ENCODE measurements around the gene BICRA.

DNA sequence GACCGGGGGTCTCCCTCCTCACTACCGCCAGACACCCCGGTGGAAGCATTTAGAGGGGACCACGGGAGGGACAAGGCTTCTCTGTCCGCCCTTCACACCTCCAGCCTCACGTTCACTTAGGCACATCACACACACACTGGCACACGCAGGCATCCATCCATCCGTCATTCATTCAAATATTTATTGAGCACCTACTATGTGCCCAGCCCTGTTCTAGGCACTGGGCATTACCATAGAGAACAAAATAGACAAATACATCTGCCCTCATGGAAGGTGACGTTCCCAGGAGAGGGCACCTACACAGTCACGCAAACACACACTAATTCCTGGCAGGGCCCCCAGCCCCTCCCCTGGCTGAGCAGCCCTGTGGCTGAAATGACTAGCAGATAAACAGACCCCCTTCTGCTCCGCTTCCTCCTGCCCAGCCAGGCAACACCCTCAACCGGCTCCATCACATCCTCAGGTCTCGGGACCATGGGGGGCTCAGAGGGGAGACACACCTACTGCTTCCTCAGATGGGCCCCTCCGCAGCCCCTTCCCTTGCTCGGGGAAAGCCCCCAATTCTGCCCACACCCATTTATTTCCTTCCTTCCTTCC is 132.7 kb downstream of the BICRA start:
- TF ChIP-seq CTCF (IDR thresholded peaks at IDR 0.05) (no peak), POLR2A (IDR thresholded peaks at IDR 0.05) (no peak)

All from adrenal gland (tissue), 5 donors.